ENCODE data around the gene TENT5C. TPM values are rescaled to one million over a fixed set of nuclear protein-coding genes. Genes with fewer than 3 reads are reported as not detected.

Gene TENT5C
- total and polyA plus RNA-seq, 2 of the 13 experiments (the other 11 are each of a cell fraction or from before 2014, with no cell fraction given): 0.02 to 0.38 TPM

DNA sequence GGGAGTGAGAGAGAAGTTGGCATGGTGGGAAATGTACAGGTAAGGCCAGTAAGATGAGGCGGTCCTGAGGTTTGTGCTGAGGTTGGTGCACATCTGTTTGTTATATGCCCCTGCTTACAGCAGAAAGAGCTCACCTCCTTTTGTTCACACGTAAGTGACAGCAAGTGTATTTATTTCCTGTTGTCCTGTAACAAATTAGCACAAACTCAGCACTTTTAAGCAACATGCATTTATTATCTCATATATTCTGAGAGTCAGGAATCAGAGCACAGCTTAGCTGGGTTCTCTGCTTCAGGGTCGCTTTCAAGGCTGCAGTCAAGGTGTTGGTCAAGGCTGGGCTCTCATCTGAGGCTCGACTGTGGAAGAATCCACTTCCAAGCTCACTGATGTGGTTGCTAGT lies 45.8 kb downstream of the TENT5C start:
- Histone ChIP-seq H3K4me2 (ENCODE audit: low read depth, low read length) (no peak overlapping the region), H4K20me1 (ENCODE audit: insufficient read depth, low read length) (no peaks in the 10 kb centered on the region), H3K9ac (ENCODE audit: insufficient read depth, low read depth, low read length) (no peak overlapping the region), H3K36me3 (replicated peaks in 1 of 2; ENCODE audit: control insufficient read depth in 1 of 2, insufficient read depth in 2 of 2, low read length in 2 of 2) (no peaks in the 10 kb centered on the region), H2AFZ (ENCODE audit: low read length) (no peak overlapping the region), H3K27me3 (ENCODE audit: control insufficient read depth in 1 of 2, insufficient read depth in 2 of 2, low read length in 2 of 2) (peaks cover 3 to 10% of the 10 kb centered on the region in 2 experiments; a peak in 3 of 5 replicates), H3K79me2 (ENCODE audit: insufficient read depth, low read length) (no peaks in the 10 kb centered on the region), H3K27ac (ENCODE audit: extremely low read length, insufficient read depth, low read length) (no peak overlapping the region), H3K4me1 (ENCODE audit: insufficient read depth, low read length) (peaks cover 32% of the 10 kb centered on the region), H3K9me3 (ENCODE audit: low read length) (no peaks in the 10 kb centered on the region), H3K4me3 (replicated peaks in 1 of 3; ENCODE audit: insufficient read depth in 1 of 3, low read depth in 2 of 3, low read length in 3 of 3) (no peak overlapping the region)
- ChIA-PET POLR2A (no interaction called here), CTCF (ENCODE audit: low intra/inter-chr PET ratio, low total read pairs) (no interaction called here)
- 29% methylated on average over 4 of the region's 4 CpGs for WGBS (ENCODE audit: low lambda C conversion rate)
- TF ChIP-seq MAFK (conservative IDR thresholded peaks at IDR 0.05 in 1 of 2, IDR thresholded peaks at IDR 0.05 in 1 of 2; ENCODE audit: low read length in 2 of 2) (peak; percentile 24 to 54; a peak in 3 of 4 replicates), MAFF (IDR thresholded peaks at IDR 0.05; ENCODE audit: low read depth, low read length) (peak; percentile 45; the same call in 1 of the 2 replicates), ZNF234 (CRISPR knock-in tag; conservative IDR thresholded peaks at IDR 0.05) (no peak)
- ATAC-seq (no peak), FAIRE-seq (no peak), DNase-seq (ENCODE audit: low spot score) (no peak)
- BruUV-seq (replicated peaks): no TSS peak
- in situ Hi-C loops (cut with HindIII; ENCODE audit: extremely low pct_ligation_motif_present, low pct_unique_long_range_greater_than_20kb): no loop called here
- intact Hi-C loops (cut with micrococcal nuclease; ENCODE audit: unreplicated experiment): no loop called here

DNA sequence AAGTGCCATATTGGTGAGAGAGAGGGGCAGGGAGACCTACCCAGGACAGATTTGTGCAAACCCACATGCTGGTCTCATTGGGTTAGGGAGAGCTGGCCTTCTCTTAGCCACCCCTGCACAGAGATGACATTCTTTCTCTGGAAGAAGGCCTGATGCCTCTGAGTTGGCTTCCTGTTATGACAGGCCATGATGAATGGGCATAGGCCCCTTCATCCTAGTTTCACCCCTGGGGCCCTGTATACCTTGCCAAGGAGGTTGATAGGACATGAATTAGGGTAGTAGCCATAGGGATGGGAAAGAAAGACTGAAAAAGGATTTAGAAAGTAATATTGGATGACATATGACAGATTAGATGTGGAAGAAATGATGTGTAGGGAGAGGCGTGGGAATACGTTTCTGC lies 46.6 kb downstream of the TENT5C start:
- Histone ChIP-seq H3K9ac (ENCODE audit: insufficient read depth, low read depth, low read length) (no peak overlapping the region), H3K4me2 (ENCODE audit: low read depth, low read length) (no peak overlapping the region), H3K27ac (ENCODE audit: extremely low read length, insufficient read depth, low read length) (no peak overlapping the region), H2AFZ (ENCODE audit: low read length) (no peak overlapping the region), H3K79me2 (ENCODE audit: insufficient read depth, low read length) (no peaks in the 10 kb centered on the region), H3K4me1 (ENCODE audit: insufficient read depth, low read length) (peaks cover 39% of the 10 kb centered on the region), H4K20me1 (ENCODE audit: insufficient read depth, low read length) (no peaks in the 10 kb centered on the region), H3K4me3 (replicated peaks in 1 of 3; ENCODE audit: insufficient read depth in 1 of 3, low read depth in 2 of 3, low read length in 3 of 3) (no peak overlapping the region), H3K27me3 (ENCODE audit: control insufficient read depth in 1 of 2, insufficient read depth in 2 of 2, low read length in 2 of 2) (peaks cover 3 to 10% of the 10 kb centered on the region in 2 experiments; a peak in 3 of 5 replicates), H3K36me3 (replicated peaks in 1 of 2; ENCODE audit: control insufficient read depth in 1 of 2, insufficient read depth in 2 of 2, low read length in 2 of 2) (no peaks in the 10 kb centered on the region), H3K9me3 (ENCODE audit: low read length) (no peaks in the 10 kb centered on the region)
- ChIA-PET CTCF (ENCODE audit: low intra/inter-chr PET ratio, low total read pairs) (no interaction called here), POLR2A (no interaction called here)
- 84% methylated on average over 2 of the region's 2 CpGs for WGBS (ENCODE audit: low lambda C conversion rate)
- intact Hi-C loops (cut with micrococcal nuclease; ENCODE audit: unreplicated experiment): no loop called here
- in situ Hi-C loops (cut with HindIII; ENCODE audit: extremely low pct_ligation_motif_present, low pct_unique_long_range_greater_than_20kb): no loop called here
- no peak for FAIRE-seq
- no peak for TF ChIP-seq ZNF562 (CRISPR knock-in tag; IDR thresholded peaks at IDR 0.05; ENCODE audit: borderline replicate concordance)
- TF ChIP-seq CAMTA2 (CRISPR knock-in tag; IDR thresholded peaks at IDR 0.05; ENCODE audit: borderline replicate concordance): no peak
- no peak for TF ChIP-seq ZFP36 (IDR thresholded peaks at IDR 0.05; ENCODE audit: borderline replicate concordance, low read depth, low read length, partially characterized antibody)
- TF ChIP-seq, protein P1, sequence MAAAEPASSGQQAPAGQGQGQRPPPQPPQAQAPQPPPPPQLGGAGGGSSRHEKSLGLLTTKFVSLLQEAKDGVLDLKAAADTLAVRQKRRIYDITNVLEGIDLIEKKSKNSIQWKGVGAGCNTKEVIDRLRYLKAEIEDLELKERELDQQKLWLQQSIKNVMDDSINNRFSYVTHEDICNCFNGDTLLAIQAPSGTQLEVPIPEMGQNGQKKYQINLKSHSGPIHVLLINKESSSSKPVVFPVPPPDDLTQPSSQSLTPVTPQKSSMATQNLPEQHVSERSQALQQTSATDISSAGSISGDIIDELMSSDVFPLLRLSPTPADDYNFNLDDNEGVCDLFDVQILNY (CRISPR knock-in tag; conservative IDR thresholded peaks at IDR 0.05): no peak
- TF ChIP-seq TARDBP (CRISPR knock-in tag; IDR thresholded peaks at IDR 0.05): no peak
- no peak for TF ChIP-seq ZNF274 (CRISPR knock-in tag; IDR thresholded peaks at IDR 0.05)
- TF ChIP-seq RBM22 (optimal IDR thresholded peaks at IDR 0.05; ENCODE audit: low read length): no peak
- no peak for TF ChIP-seq RARG (CRISPR knock-in tag; IDR thresholded peaks at IDR 0.05; ENCODE audit: low read depth)
- no peak for TF ChIP-seq SRF (IDR thresholded peaks at IDR 0.05; ENCODE audit: low read depth, low read length)
- TF ChIP-seq TOPORS (CRISPR knock-in tag; IDR thresholded peaks at IDR 0.05): no peak
- no peak for TF ChIP-seq SRSF4 (IDR thresholded peaks at IDR 0.05; ENCODE audit: low read depth, low read length, poor library complexity, severe bottlenecking)
- TF ChIP-seq, protein P2, sequence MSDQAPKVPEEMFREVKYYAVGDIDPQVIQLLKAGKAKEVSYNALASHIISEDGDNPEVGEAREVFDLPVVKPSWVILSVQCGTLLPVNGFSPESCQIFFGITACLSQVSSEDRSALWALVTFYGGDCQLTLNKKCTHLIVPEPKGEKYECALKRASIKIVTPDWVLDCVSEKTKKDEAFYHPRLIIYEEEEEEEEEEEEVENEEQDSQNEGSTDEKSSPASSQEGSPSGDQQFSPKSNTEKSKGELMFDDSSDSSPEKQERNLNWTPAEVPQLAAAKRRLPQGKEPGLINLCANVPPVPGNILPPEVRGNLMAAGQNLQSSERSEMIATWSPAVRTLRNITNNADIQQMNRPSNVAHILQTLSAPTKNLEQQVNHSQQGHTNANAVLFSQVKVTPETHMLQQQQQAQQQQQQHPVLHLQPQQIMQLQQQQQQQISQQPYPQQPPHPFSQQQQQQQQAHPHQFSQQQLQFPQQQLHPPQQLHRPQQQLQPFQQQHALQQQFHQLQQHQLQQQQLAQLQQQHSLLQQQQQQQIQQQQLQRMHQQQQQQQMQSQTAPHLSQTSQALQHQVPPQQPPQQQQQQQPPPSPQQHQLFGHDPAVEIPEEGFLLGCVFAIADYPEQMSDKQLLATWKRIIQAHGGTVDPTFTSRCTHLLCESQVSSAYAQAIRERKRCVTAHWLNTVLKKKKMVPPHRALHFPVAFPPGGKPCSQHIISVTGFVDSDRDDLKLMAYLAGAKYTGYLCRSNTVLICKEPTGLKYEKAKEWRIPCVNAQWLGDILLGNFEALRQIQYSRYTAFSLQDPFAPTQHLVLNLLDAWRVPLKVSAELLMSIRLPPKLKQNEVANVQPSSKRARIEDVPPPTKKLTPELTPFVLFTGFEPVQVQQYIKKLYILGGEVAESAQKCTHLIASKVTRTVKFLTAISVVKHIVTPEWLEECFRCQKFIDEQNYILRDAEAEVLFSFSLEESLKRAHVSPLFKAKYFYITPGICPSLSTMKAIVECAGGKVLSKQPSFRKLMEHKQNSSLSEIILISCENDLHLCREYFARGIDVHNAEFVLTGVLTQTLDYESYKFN (CRISPR knock-in tag; conservative IDR thresholded peaks at IDR 0.05): no peak
- DNase-seq (ENCODE audit: low spot score): no peak
- ATAC-seq: no peak
- BruUV-seq (replicated peaks): no TSS peak

Data from HepG2 (cell line).